DND-41 (cell line): ENCODE data around the gene SIGLEC7.

Experiments used
- ATAC-seq: fragments of 200-7000 bp; cut with Tn5 transposase; 3 replicates; pipeline ENCODE4 v1.9.1; 2021; ENCODE audit warnings: low read depth; ENCODE audit not compliant: insufficient read depth
- DNase-seq: peaks from one replicate; pipeline ENCODE4 v3.0.0-alpha.2; 2020
- H2AFZ ChIP-seq: 2 replicates; pipeline ENCODE4 v1.6.0; 2012; ENCODE audit warnings: low read depth, low read length
- H3K27ac ChIP-seq: 2 replicates; pipeline ENCODE4 v1.5.1; 2012; ENCODE audit warnings: low read length, inconsistent platforms
- H3K27me3 ChIP-seq: fragments of 200-600 bp; sonication (generic); 2 replicates; pipeline ENCODE4 v1.6.0; 2012; ENCODE audit warnings: low read length, mild to moderate bottlenecking, inconsistent platforms; ENCODE audit not compliant: insufficient read depth, poor library complexity
- H3K36me3 ChIP-seq: 2 replicates; pipeline ENCODE4 v1.5.1; 2012; ENCODE audit warnings: low read length, inconsistent platforms; ENCODE audit not compliant: insufficient read depth
- H3K4me1 ChIP-seq: 2 replicates; pipeline ENCODE4 v1.5.1; 2012; ENCODE audit warnings: mild to moderate bottlenecking, low read length; ENCODE audit not compliant: insufficient read depth
- H3K4me2 ChIP-seq: 2 replicates; pipeline ENCODE4 v1.6.0; 2012; ENCODE audit warnings: mild to moderate bottlenecking, moderate library complexity, low read length, inconsistent platforms; ENCODE audit not compliant: insufficient read depth
- H3K4me3 ChIP-seq, 2 experiments: fragments of 200-600 bp in 1 of 2; shearing (Covaris generic) in 1 of 2; 2 replicates each; pipeline ENCODE4 v1.5.1; 2012 to 2016; ENCODE audit warnings: inconsistent platforms in 2 of 2, low read length in 2 of 2, mild to moderate bottlenecking in 2 of 2, low read depth in 1 of 2, moderate library complexity in 1 of 2
- H3K79me2 ChIP-seq: 2 replicates; pipeline ENCODE4 v1.6.0; 2012; ENCODE audit warnings: low read length, inconsistent platforms; ENCODE audit not compliant: insufficient read depth
- H3K9ac ChIP-seq: 2 replicates; pipeline ENCODE4 v1.6.0; 2012; ENCODE audit warnings: low read depth, mild to moderate bottlenecking, inconsistent platforms, low read length, moderate library complexity
- H3K9me3 ChIP-seq: 2 replicates; pipeline ENCODE4 v1.5.1; 2012; ENCODE audit warnings: low read length, moderate library complexity, mild to moderate bottlenecking, inconsistent platforms; ENCODE audit not compliant: insufficient read depth, severe bottlenecking
- H4K20me1 ChIP-seq: 2 replicates; pipeline ENCODE4 v1.6.0; 2012; ENCODE audit warnings: low read length; ENCODE audit not compliant: insufficient read depth
- EZH2 ChIP-seq: IDR thresholded peaks from 3 replicates; pipeline ENCODE4 v1.6.1; 2012; ENCODE audit warnings: borderline replicate concordance, low read depth, mild to moderate bottlenecking, moderate library complexity, low read length, inconsistent platforms; ENCODE audit not compliant: severe bottlenecking
- TF ChIP-seq, protein P1 (sequence below): IDR thresholded peaks from 2 replicates; pipeline ENCODE4 v1.5.1; 2012; ENCODE audit warnings: borderline replicate concordance, low read length, moderate library complexity, mild to moderate bottlenecking; ENCODE audit not compliant: poor library complexity, severe bottlenecking; ENCODE audit errors: extremely low read depth

The SIGLEC7 gene

GRCh38 chr19:51125421-51126075 is 16.6 kb upstream of the SIGLEC7 start:
- Histone ChIP-seq H3K27ac (no peak overlapping the region), H3K9me3 (no peaks in the 10 kb centered on the region), H4K20me1 (no peaks in the 10 kb centered on the region), H3K4me2 (no peak overlapping the region), H3K9ac (no peak overlapping the region), H3K79me2 (no peaks in the 10 kb centered on the region), H2AFZ (no peak overlapping the region), H3K4me3 (no peak overlapping the region), H3K36me3 (no peaks in the 10 kb centered on the region), H3K4me1 (no peaks in the 10 kb centered on the region), H3K27me3 (no peaks in the 10 kb centered on the region)
- DNase-seq: no peak
- TF ChIP-seq EZH2: no peak
- ATAC-seq: no peak

- Histone ChIP-seq H2AFZ (no peak overlapping the region), H3K9ac (no peak overlapping the region), H3K27me3 (no peaks in the 10 kb centered on the region), H3K79me2 (no peaks in the 10 kb centered on the region), H3K4me1 (no peaks in the 10 kb centered on the region), H3K9me3 (no peaks in the 10 kb centered on the region), H3K36me3 (no peaks in the 10 kb centered on the region), H3K4me2 (no peak overlapping the region), H4K20me1 (no peaks in the 10 kb centered on the region), H3K4me3 (no peak overlapping the region), H3K27ac (no peak overlapping the region)
- TF ChIP-seq, protein P1, sequence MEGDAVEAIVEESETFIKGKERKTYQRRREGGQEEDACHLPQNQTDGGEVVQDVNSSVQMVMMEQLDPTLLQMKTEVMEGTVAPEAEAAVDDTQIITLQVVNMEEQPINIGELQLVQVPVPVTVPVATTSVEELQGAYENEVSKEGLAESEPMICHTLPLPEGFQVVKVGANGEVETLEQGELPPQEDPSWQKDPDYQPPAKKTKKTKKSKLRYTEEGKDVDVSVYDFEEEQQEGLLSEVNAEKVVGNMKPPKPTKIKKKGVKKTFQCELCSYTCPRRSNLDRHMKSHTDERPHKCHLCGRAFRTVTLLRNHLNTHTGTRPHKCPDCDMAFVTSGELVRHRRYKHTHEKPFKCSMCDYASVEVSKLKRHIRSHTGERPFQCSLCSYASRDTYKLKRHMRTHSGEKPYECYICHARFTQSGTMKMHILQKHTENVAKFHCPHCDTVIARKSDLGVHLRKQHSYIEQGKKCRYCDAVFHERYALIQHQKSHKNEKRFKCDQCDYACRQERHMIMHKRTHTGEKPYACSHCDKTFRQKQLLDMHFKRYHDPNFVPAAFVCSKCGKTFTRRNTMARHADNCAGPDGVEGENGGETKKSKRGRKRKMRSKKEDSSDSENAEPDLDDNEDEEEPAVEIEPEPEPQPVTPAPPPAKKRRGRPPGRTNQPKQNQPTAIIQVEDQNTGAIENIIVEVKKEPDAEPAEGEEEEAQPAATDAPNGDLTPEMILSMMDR: no peak
- TF ChIP-seq EZH2: no peak
- no peak for ATAC-seq
- no peak for DNase-seq
Measured at GRCh38 chr19:51127032-51127431, 15.1 kb upstream of the SIGLEC7 start.

DNA sequence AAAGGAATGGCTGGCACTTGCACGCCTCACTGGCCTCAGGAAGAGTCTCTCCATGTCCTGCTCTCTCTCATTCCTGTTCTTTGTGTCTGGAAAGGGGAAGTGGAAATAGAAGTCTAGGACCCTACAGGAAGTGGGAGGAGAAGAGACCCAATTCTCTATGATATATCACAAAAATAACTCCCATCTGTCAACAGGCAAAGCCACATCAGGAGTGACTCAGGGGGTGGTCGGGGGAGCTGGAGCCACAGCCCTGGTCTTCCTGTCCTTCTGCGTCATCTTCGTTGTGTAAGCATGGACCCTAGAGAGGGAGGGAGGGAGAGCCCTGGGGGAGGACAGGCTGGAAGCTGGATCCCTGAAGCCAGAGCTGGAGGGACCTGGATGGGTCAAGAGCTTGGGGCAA is 14.3 kb upstream of the SIGLEC7 start:
- Histone ChIP-seq H3K27ac (no peak overlapping the region), H3K27me3 (no peaks in the 10 kb centered on the region), H4K20me1 (no peaks in the 10 kb centered on the region), H3K4me3 (no peak overlapping the region), H3K79me2 (no peaks in the 10 kb centered on the region), H2AFZ (no peak overlapping the region), H3K4me1 (no peaks in the 10 kb centered on the region), H3K9ac (no peak overlapping the region), H3K9me3 (no peaks in the 10 kb centered on the region), H3K36me3 (no peaks in the 10 kb centered on the region), H3K4me2 (no peak overlapping the region)
- no peak for DNase-seq
- no peak for TF ChIP-seq EZH2
- ATAC-seq: no peak

- H3K36me3 ChIP-seq: no peaks in the 10 kb centered on the region
- TF ChIP-seq, protein P1: no peak
- TF ChIP-seq EZH2: no peak
- no peaks in the 10 kb centered on the region for H3K4me1 ChIP-seq
- no peaks in the 10 kb centered on the region for H3K27me3 ChIP-seq
- H2AFZ ChIP-seq: no peak overlapping the region
- H3K4me3 ChIP-seq: no peak overlapping the region
- DNase-seq (no peak), ATAC-seq (no peak)
- H3K79me2 ChIP-seq: no peaks in the 10 kb centered on the region
- H3K4me2 ChIP-seq: no peak overlapping the region
- no peaks in the 10 kb centered on the region for H3K9me3 ChIP-seq
- no peaks in the 10 kb centered on the region for H4K20me1 ChIP-seq
- no peak overlapping the region for H3K9ac ChIP-seq
- H3K27ac ChIP-seq: no peak overlapping the region
Measured at GRCh38 chr19:51128227-51128626, 13.9 kb upstream of the SIGLEC7 start.
